HG03575 (cell line): ENCODE results near the gene CCDC196.
"Not testable (repeated sequence)": the region's sequence is repeated elsewhere in the genome, so short reads cannot be mapped to it uniquely, and the experiment has no call there.

Experiments
- ATAC-seq: cut with Tn5 transposase; IDR thresholded peaks from one replicate; pipeline ENCODE4 v1.9.1; 2021; ENCODE audit not compliant: unreplicated experiment, insufficient number of reproducible peaks, low FRiP score; ENCODE audit errors: extremely low read depth

CCDC196 gene

GRCh38 chr14:66540038-66540437, 53.9 kb downstream of the CCDC196 start:
- no peak for ATAC-seq

GRCh38 chr14:66541627-66542026, 55.5 kb downstream of the CCDC196 start:
- ATAC-seq, result no peak

GRCh38 chr14:66543996-66544395, 57.8 kb downstream of the CCDC196 start:
- ATAC-seq, result no peak

GRCh38 chr14:66545191-66545590, 59.0 kb downstream of the CCDC196 start:
- ATAC-seq, result not testable (repeated sequence)

- ATAC-seq, result not testable (repeated sequence)
Measured at GRCh38 chr14:66545751-66546150, 59.6 kb downstream of the CCDC196 start.
